GM23248 (cell line): Measurements from ENCODE around the gene GNLY. TPM values are rescaled to one million over a fixed set of nuclear protein-coding genes. Genes with fewer than 3 reads are reported as not detected.
"Not testable (repeated sequence)": the region's sequence is repeated elsewhere in the genome, so short reads cannot be mapped to it uniquely, and the experiment has no call there.

Experiments
- DNase-seq: peaks from one replicate; pipeline ENCODE4 v3.0.0-alpha.2; 2015
- H2AFZ ChIP-seq: fragments of 200-600 bp; sonication (generic); 2 replicates; pipeline ENCODE4 v1.6.1; 2016; ENCODE audit warnings: antibody characterized with exemption
- H3F3A ChIP-seq: fragments of 200-600 bp; sonication (generic); 2 replicates; pipeline ENCODE4 v1.6.1; 2016; ENCODE audit warnings: mild to moderate bottlenecking, antibody characterized with exemption, mixed run types; ENCODE audit not compliant: insufficient read depth
- H3K27ac ChIP-seq: fragments of 200-600 bp; sonication (generic); 2 replicates; pipeline ENCODE4 v1.5.1; 2016; ENCODE audit warnings: mild to moderate bottlenecking
- H3K27me3 ChIP-seq: fragments of 200-600 bp; sonication (generic); replicated peaks from 2 replicates; pipeline ENCODE4 v1.6.1; 2016; ENCODE audit warnings: mild to moderate bottlenecking; ENCODE audit not compliant: insufficient read depth
- H3K36me3 ChIP-seq: fragments of 200-600 bp; sonication (generic); 2 replicates; pipeline ENCODE4 v1.6.1; 2016; ENCODE audit warnings: low read depth, mild to moderate bottlenecking
- H3K4me1 ChIP-seq: fragments of 200-600 bp; sonication (generic); 2 replicates; pipeline ENCODE4 v1.6.1; 2016; ENCODE audit warnings: mild to moderate bottlenecking; ENCODE audit not compliant: insufficient read depth
- H3K4me2 ChIP-seq: fragments of 200-600 bp; sonication (generic); one replicate; pipeline ENCODE4 v1.6.1; 2016; ENCODE audit warnings: mild to moderate bottlenecking; ENCODE audit not compliant: unreplicated experiment
- H3K4me3 ChIP-seq: fragments of 200-600 bp; sonication (generic); 2 replicates; pipeline ENCODE4 v1.5.1; 2016; ENCODE audit warnings: mild to moderate bottlenecking
- H3K79me2 ChIP-seq: fragments of 200-600 bp; sonication (generic); 2 replicates; pipeline ENCODE4 v1.6.1; 2016; ENCODE audit warnings: mild to moderate bottlenecking; ENCODE audit not compliant: insufficient read depth
- H3K9ac ChIP-seq: fragments of 200-600 bp; sonication (generic); 2 replicates; pipeline ENCODE4 v1.6.1; 2016; ENCODE audit warnings: mild to moderate bottlenecking
- H3K9me2 ChIP-seq: fragments of 200-600 bp; sonication (generic); 2 replicates; pipeline ENCODE4 v1.6.1; 2016; ENCODE audit warnings: mixed run types, mild to moderate bottlenecking, moderate library complexity; ENCODE audit not compliant: insufficient read depth
- H3K9me3 ChIP-seq: fragments of 200-600 bp; sonication (generic); one replicate; pipeline ENCODE4 v1.6.1; 2017; ENCODE audit warnings: low read depth
- H4K20me1 ChIP-seq: fragments of 200-600 bp; sonication (generic); 2 replicates; pipeline ENCODE4 v1.6.0; 2016; ENCODE audit not compliant: insufficient read depth
- EZH2 ChIP-seq: fragments of 200-600 bp; sonication (generic); IDR thresholded peaks from 2 replicates; pipeline ENCODE4 v1.6.1; 2018; ENCODE audit warnings: antibody characterized with exemption, mild to moderate bottlenecking; ENCODE audit not compliant: insufficient read depth, poor library complexity, severe bottlenecking
- EZH2phosphoT487 ChIP-seq: fragments of 200-600 bp; sonication (generic); IDR thresholded peaks from 2 replicates; pipeline ENCODE4 v1.6.1; 2018; ENCODE audit warnings: antibody characterized with exemption, moderate library complexity, mild to moderate bottlenecking, low read depth; ENCODE audit not compliant: insufficient read depth
- WGBS, 2 experiments: methylation state at CpG; one replicate each; pipeline ENCODE4 v1.1.6; 2015 to 2017; ENCODE audit warnings: low lambda C conversion rate in 2 of 2, low coverage in 1 of 2; ENCODE audit errors: missing lambda C conversion rate in 2 of 2; 5-methylcytosine and 5-hydroxymethylcytosine counted together
- in situ Hi-C: fragments of 300-500 bp; cut with MboI; formaldehyde crosslinking; loops from 2 replicates; pipeline ENCODE4 v1.15.0; 2020
- polyA plus RNA-seq: library from polyadenylated mRNA; unstranded; fragments of >200 nt; fragmentation: Nextera tagmentation; extraction: Ambion mirVana; gene quantifications from 2 replicates; pipeline ENCODE4 v1.2.1, GENCODE V29; 2016
- total RNA-seq: library from RNA; depleted of rRNA; stranded (reverse); fragments of >200 nt; shearing (Covaris generic); gene quantifications from 2 replicates; pipeline ENCODE4 v1.2.3, GENCODE V29; 2014

The GNLY gene
- total and polyA plus RNA-seq, 2 experiments from 2014 or later: not detected

GRCh38 chr2:85713836-85714235 lies 19.7 kb downstream of the GNLY start:
- Histone ChIP-seq H4K20me1 (no peaks in the 10 kb centered on the region), H3K27me3 (no peaks in the 10 kb centered on the region), H3K9me2 (no peaks in the 10 kb centered on the region), H2AFZ (no peak overlapping the region), H3K79me2 (no peaks in the 10 kb centered on the region), H3F3A (peaks cover 19% of the 10 kb centered on the region; the same call in 1 of the 2 replicates), H3K4me1 (peaks cover 16% of the 10 kb centered on the region), H3K9me3 (no peaks in the 10 kb centered on the region), H3K27ac (no peak overlapping the region), H3K4me2 (no peak overlapping the region), H3K4me3 (no peak overlapping the region), H3K36me3 (no peaks in the 10 kb centered on the region), H3K9ac (0 out of 2 replicates have a peak overlapping the region, but pooled peaks have one; percentile 10)
- no peak for DNase-seq
- no peak for TF ChIP-seq EZH2
- no peak for TF ChIP-seq EZH2phosphoT487
- in situ Hi-C loops: no loop called here
- 74 to 79% methylated on average over 5 of the region's 5 CpGs for WGBS, 2 experiments

DNA sequence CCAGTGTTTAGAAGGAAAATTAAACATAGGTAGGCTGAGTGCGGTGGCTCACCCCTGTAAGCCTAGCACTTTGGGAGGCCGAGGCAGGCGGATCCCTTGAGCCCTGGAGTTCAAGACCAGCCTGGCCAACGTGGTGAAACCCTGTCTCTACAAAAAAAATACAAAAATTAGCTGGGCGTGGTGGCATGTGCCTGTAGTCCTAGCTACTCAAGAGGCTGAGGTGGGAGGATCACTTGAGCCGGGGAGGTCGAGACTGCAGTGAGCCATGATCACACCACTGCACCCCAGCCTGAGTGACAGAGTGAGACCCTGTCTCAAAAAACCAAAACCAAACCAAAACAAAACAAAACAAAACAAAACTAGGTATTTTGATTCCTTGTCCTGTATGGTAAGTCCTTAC lies 20.3 kb downstream of the GNLY start:
- H3K9me2 ChIP-seq, H3K9ac ChIP-seq, H3K4me2 ChIP-seq, H2AFZ ChIP-seq, in situ Hi-C loops, H3K9me3 ChIP-seq, H4K20me1 ChIP-seq, H3K36me3 ChIP-seq, H3K27ac ChIP-seq, H3K79me2 ChIP-seq, H3K4me3 ChIP-seq, DNase-seq, H3K27me3 ChIP-seq: not testable (repeated sequence)
- Histone ChIP-seq H3K4me1 (peaks cover 16% of the 10 kb centered on the region), H3F3A (peaks cover 13% of the 10 kb centered on the region; the same call in 1 of the 2 replicates)
- 88 to 89% methylated on average over 7 of the region's 7 CpGs for WGBS, 2 experiments

DNA sequence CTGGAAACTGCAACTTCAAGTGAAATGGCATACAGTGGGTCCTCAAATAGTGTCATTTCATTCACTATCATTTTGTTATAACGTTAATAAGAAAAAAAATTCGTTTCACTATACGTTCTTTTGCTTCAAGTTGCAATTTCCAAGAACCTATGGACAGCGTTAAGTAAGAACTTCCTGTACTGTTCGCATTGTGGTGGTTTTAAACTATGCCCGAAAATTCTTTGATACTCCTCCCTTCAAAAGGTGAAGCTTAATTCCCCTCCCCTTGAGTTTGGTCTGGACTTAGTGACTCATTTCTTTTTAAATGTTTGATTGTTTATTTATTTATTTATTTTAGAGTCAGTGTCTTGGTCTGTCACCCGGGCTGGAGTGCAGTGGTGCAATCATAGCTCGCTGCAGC lies 20.7 kb downstream of the GNLY start:
- H3K27me3 ChIP-seq: no peaks in the 10 kb centered on the region
- peaks cover 16% of the 10 kb centered on the region for H3K4me1 ChIP-seq
- 91% methylated on average over 8 of the region's 8 CpGs for WGBS, 2 experiments
- no peak overlapping the region for H3K9ac ChIP-seq
- no peaks in the 10 kb centered on the region for H4K20me1 ChIP-seq
- no peak overlapping the region for H3K4me3 ChIP-seq
- in situ Hi-C loops: no loop called here
- TF ChIP-seq EZH2: no peak
- no peak for TF ChIP-seq EZH2phosphoT487
- no peaks in the 10 kb centered on the region for H3K79me2 ChIP-seq
- H3K9me2 ChIP-seq: no peaks in the 10 kb centered on the region
- H3K36me3 ChIP-seq: no peaks in the 10 kb centered on the region
- no peak overlapping the region for H3K27ac ChIP-seq
- peaks cover 12% of the 10 kb centered on the region; the same call in 1 of the 2 replicates for H3F3A ChIP-seq
- no peak overlapping the region for H3K4me2 ChIP-seq
- no peak overlapping the region for H2AFZ ChIP-seq
- no peak for DNase-seq
- H3K9me3 ChIP-seq: no peaks in the 10 kb centered on the region

- DNase-seq: no peak
- Histone ChIP-seq H3K79me2 (no peaks in the 10 kb centered on the region), H3K36me3 (no peaks in the 10 kb centered on the region), H3K4me3 (no peak overlapping the region), H3F3A (peaks cover 12% of the 10 kb centered on the region; the same call in 1 of the 2 replicates), H3K9me3 (no peaks in the 10 kb centered on the region), H3K9me2 (no peaks in the 10 kb centered on the region), H3K4me2 (no peak overlapping the region), H3K9ac (no peak overlapping the region), H3K4me1 (peaks cover 16% of the 10 kb centered on the region), H2AFZ (no peak overlapping the region), H3K27ac (no peak overlapping the region), H4K20me1 (no peaks in the 10 kb centered on the region), H3K27me3 (no peaks in the 10 kb centered on the region)
- no peak for TF ChIP-seq EZH2phosphoT487
- no peak for TF ChIP-seq EZH2
- in situ Hi-C loops: no loop called here
- 94 to 97% methylated on average over 13 of the region's 13 CpGs for WGBS, 2 experiments
Measured at GRCh38 chr2:85716346-85716914, 22.3 kb downstream of the GNLY start.
